HEK293 (cell line): Measurements from ENCODE around the gene NAPG.

ENCODE experiments used
- BCL11A ChIP-seq: fragments of 450-650 bp; formaldehyde crosslinking; IDR thresholded peaks from 2 replicates; pipeline ENCODE4 v1.5.1; 2016; ENCODE audit warnings: low read depth, missing biosample characterization, missing genetic modification characterization
- CTCF ChIP-seq: fragments of 450-650 bp; formaldehyde crosslinking; IDR thresholded peaks from 2 replicates; pipeline ENCODE4 v1.5.1; 2016; ENCODE audit warnings: missing biosample characterization, missing genetic modification characterization
- PRDM10 ChIP-seq: fragments of 450-650 bp; formaldehyde crosslinking; IDR thresholded peaks from 2 replicates; pipeline ENCODE4 v1.5.1; 2016; ENCODE audit warnings: missing biosample characterization, missing genetic modification characterization
- SETDB1 ChIP-seq: IDR thresholded peaks from one replicate; pipeline ENCODE4 v1.6.1; 2017; ENCODE audit warnings: mild to moderate bottlenecking, low read length, moderate library complexity, mixed read lengths; ENCODE audit not compliant: insufficient read length
- ZFP3 ChIP-seq: fragments of 450-650 bp; formaldehyde crosslinking; IDR thresholded peaks from 2 replicates; pipeline ENCODE4 v1.5.1; 2016; ENCODE audit warnings: low read depth, missing biosample characterization, missing genetic modification characterization
- ZNF18 ChIP-seq: fragments of 450-650 bp; formaldehyde crosslinking; IDR thresholded peaks from 2 replicates; pipeline ENCODE4 v1.5.1; 2016; ENCODE audit warnings: missing biosample characterization, missing genetic modification characterization
- ZNF274 ChIP-seq, 2 experiments: fragments of 200-500 bp in 1 of 2; fragments of 450-650 bp in 1 of 2; sonication (Bioruptor generic) in 1 of 2; formaldehyde crosslinking in 1 of 2; IDR thresholded peaks; 2 replicates each; pipeline versions ENCODE4 v1.5.1 to v1.6.1; 2014 to 2016; ENCODE audit warnings: borderline replicate concordance in 1 of 2, inconsistent platforms in 1 of 2, low read length in 1 of 2, missing biosample characterization in 1 of 2, missing genetic modification characterization in 1 of 2
- ZNF558 ChIP-seq: fragments of 450-650 bp; formaldehyde crosslinking; IDR thresholded peaks from 2 replicates; pipeline ENCODE4 v1.5.1; 2016; ENCODE audit warnings: missing biosample characterization, missing genetic modification characterization
- ZNF792 ChIP-seq: fragments of 450-650 bp; formaldehyde crosslinking; IDR thresholded peaks from 2 replicates; pipeline ENCODE4 v1.5.1; 2016; ENCODE audit warnings: missing biosample characterization, missing genetic modification characterization

GRCh38 chr18:10560452-10561045 is 34.7 kb downstream of the NAPG start:
- no peak for TF ChIP-seq PRDM10 (tag by site-specific recombination)
- no peak for TF ChIP-seq ZNF18 (tag by site-specific recombination)
- no peak for TF ChIP-seq ZNF792 (tag by site-specific recombination)
- TF ChIP-seq SETDB1 = no peak
- peak; percentile 56 for TF ChIP-seq CTCF (tag by site-specific recombination)
- no peak for TF ChIP-seq ZNF274 (IDR thresholded peaks at IDR 0.05; ENCODE audit: low read length)
- no peak for TF ChIP-seq ZNF274 (tag by site-specific recombination; IDR thresholded peaks at IDR 0.05; ENCODE audit: borderline replicate concordance)
- TF ChIP-seq BCL11A (tag by site-specific recombination) = no peak
- no peak for TF ChIP-seq ZNF558 (tag by site-specific recombination)
- no peak for TF ChIP-seq ZFP3 (tag by site-specific recombination)
